Anterior cingulate cortex (tissue), 58 donors: ENCODE data around the gene MIX23.

Experiments used
- DNase-seq, 58 donors: peaks; one replicate each; lab custom pipeline; 2025; lab: John Stamatoyannopoulos, UW

MIX23 gene

GRCh38 chr3:122382888-122383666 lies at the start of gene MIX23:
Gene MIX23, minus strand, starts transcription at chr3:122383231. Its CDS starts 7 bp downstream, at chr3:122383224.
- peak; percentile 33 to 89 (median 76) for DNase-seq

- no peak for DNase-seq
Measured at GRCh38 chr3:122430371-122430770, 47.3 kb upstream of the MIX23 start.

DNA sequence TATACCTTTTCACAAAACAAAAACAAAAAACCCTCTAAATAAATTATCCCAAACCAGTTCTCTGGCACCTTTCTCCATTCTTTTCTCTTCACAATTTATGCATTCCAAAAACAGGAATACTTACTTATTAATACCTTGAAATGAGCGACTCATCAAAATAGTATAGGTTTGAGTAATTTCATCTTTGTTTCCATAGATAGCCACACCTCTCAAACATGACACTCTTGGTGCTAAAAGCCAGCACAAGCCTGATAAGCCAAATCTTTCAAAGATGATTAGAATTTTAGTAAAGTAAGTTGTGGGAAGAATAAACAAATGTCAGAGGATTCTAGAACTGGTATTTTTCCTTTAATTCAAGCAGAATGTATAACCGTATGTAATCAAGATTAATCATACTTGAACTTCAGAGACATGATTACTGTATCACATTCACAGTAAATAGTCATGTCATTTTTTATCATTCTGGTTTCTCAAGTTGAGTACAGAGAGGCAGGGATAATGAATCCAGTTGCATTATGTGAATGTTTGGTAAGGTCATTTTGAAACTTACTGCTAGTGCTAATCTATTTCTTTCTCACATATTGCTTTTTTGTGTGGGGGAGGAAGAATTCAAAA lies 44.9 kb upstream of the MIX23 start:
- no peak for DNase-seq

DNA sequence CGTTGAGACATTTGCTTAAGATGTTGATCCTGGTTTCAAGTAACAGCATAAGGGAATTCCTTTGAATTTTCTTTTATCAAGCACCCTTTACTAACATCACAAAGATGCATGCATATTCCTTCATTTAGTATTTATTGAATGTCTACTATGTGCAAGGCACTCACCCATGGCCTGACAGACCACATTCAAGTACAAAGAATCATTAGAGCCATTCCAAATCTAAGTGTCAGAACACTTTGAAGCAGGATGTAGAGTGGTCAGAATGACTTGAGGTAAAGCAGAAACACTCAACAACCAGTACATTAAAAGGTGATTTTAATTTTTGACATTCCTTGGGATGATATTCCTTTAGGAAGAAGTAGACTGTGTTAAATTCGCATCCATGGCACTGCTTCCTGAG lies 38.8 kb upstream of the MIX23 start:
- no peak for DNase-seq

GRCh38 chr3:122421101-122421500 lies 38.1 kb upstream of the MIX23 start:
- no peak for DNase-seq

DNA sequence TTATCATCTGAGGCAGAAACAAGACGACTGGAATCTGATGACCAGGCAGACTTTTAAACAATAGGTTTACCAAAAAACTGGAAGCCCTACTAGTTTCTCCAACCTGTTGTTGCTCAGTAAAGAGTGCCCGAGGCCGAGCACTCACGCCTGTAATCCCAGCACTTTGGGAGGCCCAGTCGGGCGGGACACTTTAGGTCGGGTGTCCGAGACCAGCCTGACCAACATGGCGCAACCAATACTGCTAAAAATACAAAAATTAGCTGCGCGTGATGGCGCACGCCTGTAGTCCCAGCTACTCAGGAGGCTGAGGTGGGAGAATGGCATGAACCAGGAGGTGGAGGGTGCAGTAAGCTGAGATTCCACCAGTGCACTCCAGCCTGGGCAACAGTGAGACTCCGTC lies 33.9 kb upstream of the MIX23 start:
- no peak for DNase-seq

- no peak for DNase-seq
Measured at GRCh38 chr3:122415762-122416654, 33.0 kb upstream of the MIX23 start, which contains the start of gene WDR5B. Gene WDR5B, minus strand, starts transcription at chr3:122416062. Its CDS starts 534 bp downstream, at chr3:122415528.

DNA sequence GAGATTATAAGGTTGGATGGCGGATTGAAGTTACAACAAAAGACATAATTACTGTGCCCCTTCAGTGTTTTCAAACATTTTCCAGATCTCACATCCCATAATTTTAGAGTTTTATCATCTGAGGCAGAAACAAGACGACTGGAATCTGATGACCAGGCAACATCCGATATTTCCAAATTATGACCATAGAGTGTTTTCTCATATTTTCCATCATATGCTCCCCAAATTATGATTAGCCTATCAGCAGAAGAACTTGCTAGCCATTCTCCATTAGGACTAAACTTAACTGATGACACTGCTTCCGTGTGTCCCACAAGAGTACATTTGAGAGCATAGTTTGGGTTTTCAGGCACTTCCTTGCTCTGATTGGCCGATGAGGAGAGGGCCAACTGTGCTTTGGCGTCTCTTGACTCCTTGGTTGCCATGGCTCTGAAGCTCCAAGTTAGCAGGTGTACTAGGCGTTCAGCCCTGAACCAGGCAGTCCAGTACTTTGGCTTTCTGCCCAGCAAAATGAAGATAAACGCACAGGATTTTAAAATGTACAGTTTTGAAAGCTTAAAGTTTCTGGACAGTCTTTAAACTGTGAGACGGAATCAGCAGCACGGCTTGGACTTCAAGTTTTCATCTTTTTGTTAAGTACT lies 32.2 kb upstream of the MIX23 start:
- no peak for DNase-seq

- DNase-seq, result no peak
Measured at GRCh38 chr3:122414391-122414790, 31.4 kb upstream of the MIX23 start.

DNA sequence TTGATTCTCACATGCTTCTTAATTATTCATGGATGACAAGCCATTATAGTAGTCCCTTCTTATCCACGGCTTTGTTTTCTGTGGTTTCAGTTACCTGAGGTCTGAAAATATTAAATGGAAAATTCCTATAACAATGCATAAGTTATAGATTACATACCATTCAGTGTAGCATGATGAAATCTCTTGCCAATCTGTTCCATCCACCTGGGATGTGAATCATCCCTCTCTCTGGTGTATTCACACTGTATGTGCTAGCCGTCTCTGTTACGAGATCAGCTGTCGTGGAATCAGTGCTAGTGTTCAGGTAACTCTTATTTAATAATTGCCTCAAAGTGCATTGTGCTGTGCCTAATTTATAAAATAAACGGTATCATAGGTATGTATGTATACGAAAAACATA lies 27.6 kb upstream of the MIX23 start:
- DNase-seq, result no peak

DNA sequence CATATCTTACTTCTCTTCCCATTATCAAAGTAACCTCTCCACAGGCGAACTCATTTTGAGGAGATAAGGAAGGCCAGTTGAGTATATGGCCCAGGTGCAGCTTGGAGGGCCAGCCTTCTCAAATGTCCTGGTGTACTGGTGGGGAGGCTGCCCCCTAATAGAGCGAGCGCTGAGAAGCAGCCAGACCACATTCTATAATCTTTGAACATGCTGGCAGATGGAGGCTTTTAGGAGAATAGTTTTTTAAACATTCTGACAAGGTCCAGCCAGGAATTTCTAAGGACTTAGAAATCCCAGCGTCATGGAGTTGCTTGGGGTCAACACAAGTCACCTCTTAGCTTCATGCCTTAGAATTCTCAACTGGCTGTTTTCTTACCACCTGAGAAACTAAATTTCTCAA lies 27.1 kb upstream of the MIX23 start:
- DNase-seq, result no peak

- no peak for DNase-seq
Measured at GRCh38 chr3:122409446-122409845, 26.4 kb upstream of the MIX23 start.

DNA sequence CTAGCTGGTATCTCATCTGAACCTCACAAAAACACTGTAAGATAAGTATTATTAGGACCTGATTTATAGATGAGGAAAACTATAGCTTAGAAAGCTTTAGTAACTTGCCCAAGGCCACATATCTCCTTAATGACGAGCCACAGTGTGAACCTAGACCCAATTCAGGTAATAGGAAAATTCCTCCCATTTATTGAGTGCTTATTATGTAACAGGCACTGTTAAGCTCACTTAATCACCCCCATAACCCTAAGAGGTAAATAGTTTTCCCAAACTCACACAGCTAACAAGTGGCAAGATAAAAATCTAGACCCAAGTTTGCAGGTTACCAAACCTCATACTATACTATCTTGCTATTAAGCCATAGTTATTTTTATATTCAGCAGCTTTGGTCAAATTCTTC lies 24.9 kb upstream of the MIX23 start:
- DNase-seq, result no peak

GRCh38 chr3:122406198-122406597 lies 23.2 kb upstream of the MIX23 start:
- no peak for DNase-seq

DNA sequence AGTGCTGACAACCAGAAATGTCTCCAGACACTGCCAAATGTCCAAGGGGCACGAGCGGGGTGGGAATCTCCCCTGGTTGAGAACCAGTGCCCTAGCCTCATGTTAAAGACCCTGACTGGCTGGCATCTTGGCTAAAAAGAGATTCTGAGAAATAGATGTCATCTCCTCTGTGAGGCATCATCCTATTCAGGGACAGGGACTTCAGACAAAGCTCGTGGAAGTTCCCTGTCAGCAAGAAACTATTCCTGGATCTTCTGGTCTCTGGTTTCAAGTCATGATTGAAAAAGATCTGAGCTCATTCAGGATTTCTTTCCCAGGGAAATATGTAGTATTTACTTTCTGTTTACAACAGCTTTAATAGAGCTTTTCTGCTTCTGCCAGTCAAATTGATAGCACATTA lies 22.0 kb upstream of the MIX23 start:
- no peak for DNase-seq

DNA sequence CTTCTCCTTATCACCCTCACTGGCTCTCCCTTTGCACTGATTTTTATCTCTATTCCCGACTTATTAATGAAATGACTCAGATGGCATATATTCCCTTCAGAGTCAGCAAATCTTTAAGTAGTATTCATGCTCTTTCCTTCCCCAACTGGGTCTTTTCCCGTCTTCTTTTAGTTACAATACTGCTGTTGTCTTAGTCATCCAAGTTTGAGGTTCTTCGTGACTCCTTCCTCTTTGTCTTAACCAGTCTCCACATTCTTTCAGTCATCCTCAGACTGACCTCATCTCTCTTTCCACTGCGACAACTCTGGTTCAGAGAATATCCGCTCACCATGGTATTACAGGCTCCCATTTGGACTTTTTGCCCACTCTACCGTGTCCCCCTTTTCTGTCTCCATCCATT lies 20.5 kb upstream of the MIX23 start:
- no peak for DNase-seq

GRCh38 chr3:122398920-122399319 lies 15.9 kb upstream of the MIX23 start:
- DNase-seq, result no peak

GRCh38 chr3:122397201-122397600 lies 14.2 kb upstream of the MIX23 start:
- DNase-seq, result no peak

DNA sequence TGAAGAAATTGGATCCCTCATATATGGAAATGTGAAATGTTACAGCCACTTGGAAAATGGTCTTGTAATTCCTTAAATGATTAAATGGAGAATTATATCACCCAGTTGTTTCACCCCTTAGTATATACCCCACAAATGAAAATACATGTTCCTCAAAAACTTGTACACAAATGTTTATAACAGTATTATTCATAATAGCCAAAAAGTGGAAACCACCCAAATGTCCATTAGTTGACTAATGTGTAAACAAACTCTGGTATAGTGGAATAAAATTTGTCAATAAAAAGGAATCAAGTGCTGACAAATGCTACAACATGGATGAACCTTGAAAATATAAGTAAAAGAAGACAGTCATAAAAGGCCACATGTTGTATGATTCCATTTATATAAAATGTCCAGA lies 13.5 kb upstream of the MIX23 start:
- DNase-seq, result no peak

- DNase-seq, result no peak
Measured at GRCh38 chr3:122395582-122395981, 12.6 kb upstream of the MIX23 start.

DNA sequence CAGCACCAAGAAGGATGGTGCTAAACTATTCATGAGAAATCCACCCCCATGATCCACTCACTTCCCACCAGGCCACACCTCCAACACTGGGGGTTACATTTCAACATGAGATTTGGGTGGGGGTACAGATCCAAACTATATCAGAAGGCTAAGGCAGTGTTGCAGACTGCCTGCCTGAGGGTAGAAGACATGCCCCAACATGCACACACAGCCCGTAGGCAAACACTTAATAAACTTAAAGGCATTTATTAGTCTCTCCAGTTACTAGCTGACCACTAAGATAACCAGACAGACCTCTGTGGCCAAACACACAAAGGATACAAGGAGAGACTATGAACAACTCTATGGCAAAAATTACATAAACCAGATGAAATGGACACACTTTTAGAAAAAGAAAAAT lies 11.1 kb upstream of the MIX23 start:
- no peak for DNase-seq
